ENCODE results near the gene CCL21. TPM values are rescaled to one million over a fixed set of nuclear protein-coding genes. Genes with fewer than 3 reads are reported as not detected.

Gene CCL21
- total RNA-seq, 1 donor from 2014 or later = 138 TPM

GRCh38 chr9:34690983-34691935 is 18.7 kb downstream of the CCL21 start, which contains the start of gene CCL19:
TSS of gene CCL19 (minus strand) at chr9:34691276. CDS start at chr9:34691139, 137 bp downstream.
- ATAC-seq (no peak), DNase-seq (no peak)
- Histone ChIP-seq H3K27ac (no peak within 1 kb of the TSS), H3K27me3 (ENCODE audit: low read depth) (no peaks in the 10 kb centered on the region), H3K4me3 (no peak within 1 kb of the TSS), H3K4me1 (peaks cover 5% of the 10 kb centered on the region), H3K9me3 (no peaks in the 10 kb centered on the region), H3K36me3 (no peaks in the 10 kb centered on the region)
- intact Hi-C loops (cut with DNase I) = no loop called here
- no peak for TF ChIP-seq CTCF (IDR thresholded peaks at IDR 0.05)

- no peaks in the 10 kb centered on the region for H3K36me3 ChIP-seq
- H3K27me3 ChIP-seq (ENCODE audit: low read depth) = no peaks in the 10 kb centered on the region
- TF ChIP-seq CTCF (IDR thresholded peaks at IDR 0.05) = no peak
- H3K4me1 ChIP-seq = peaks cover 5% of the 10 kb centered on the region
- intact Hi-C loops (cut with DNase I) = no loop called here
- no peak overlapping the region for H3K27ac ChIP-seq
- no peak overlapping the region for H3K4me3 ChIP-seq
- H3K9me3 ChIP-seq = no peaks in the 10 kb centered on the region
- DNase-seq (no peak), ATAC-seq (no peak)
These were observed 20.4 kb downstream of the CCL21 start for GRCh38 chr9:34689512-34689911.

GRCh38 chr9:34689116-34689470 is 20.8 kb downstream of the CCL21 start:
- H3K9me3 ChIP-seq = no peaks in the 10 kb centered on the region
- intact Hi-C loops (cut with DNase I) = no loop called here
- H3K36me3 ChIP-seq = no peaks in the 10 kb centered on the region
- ATAC-seq (no peak), DNase-seq (no peak)
- H3K27ac ChIP-seq = no peak overlapping the region
- no peak overlapping the region for H3K4me3 ChIP-seq
- H3K4me1 ChIP-seq = peaks cover 5% of the 10 kb centered on the region
- H3K27me3 ChIP-seq (ENCODE audit: low read depth) = no peaks in the 10 kb centered on the region
- no peak for TF ChIP-seq CTCF (IDR thresholded peaks at IDR 0.05)

- no peaks in the 10 kb centered on the region for H3K36me3 ChIP-seq
- no peak for ATAC-seq
- no peak for TF ChIP-seq CTCF (IDR thresholded peaks at IDR 0.05)
- DNase-seq = no peak
- H3K4me1 ChIP-seq = peaks cover 5% of the 10 kb centered on the region
- no peaks in the 10 kb centered on the region for H3K9me3 ChIP-seq
- no peak overlapping the region for H3K27ac ChIP-seq
- no peaks in the 10 kb centered on the region for H3K27me3 ChIP-seq (ENCODE audit: low read depth)
- H3K4me3 ChIP-seq = no peak overlapping the region
- intact Hi-C loops (cut with DNase I) = no loop called here
These were observed 21.4 kb downstream of the CCL21 start for GRCh38 chr9:34688329-34689115.

- Histone ChIP-seq H3K36me3 (no peaks in the 10 kb centered on the region), H3K27ac (no peak overlapping the region), H3K9me3 (no peaks in the 10 kb centered on the region), H3K27me3 (ENCODE audit: low read depth) (no peaks in the 10 kb centered on the region), H3K4me3 (no peak overlapping the region), H3K4me1 (peaks cover 5% of the 10 kb centered on the region)
- ATAC-seq (no peak), DNase-seq (no peak)
- no peak for TF ChIP-seq CTCF (IDR thresholded peaks at IDR 0.05)
- intact Hi-C loops (cut with DNase I) = no loop called here
These were observed 22.5 kb downstream of the CCL21 start for GRCh38 chr9:34687276-34688030.
